ENCODE measurements around the gene SELL.

Gene SELL

DNA sequence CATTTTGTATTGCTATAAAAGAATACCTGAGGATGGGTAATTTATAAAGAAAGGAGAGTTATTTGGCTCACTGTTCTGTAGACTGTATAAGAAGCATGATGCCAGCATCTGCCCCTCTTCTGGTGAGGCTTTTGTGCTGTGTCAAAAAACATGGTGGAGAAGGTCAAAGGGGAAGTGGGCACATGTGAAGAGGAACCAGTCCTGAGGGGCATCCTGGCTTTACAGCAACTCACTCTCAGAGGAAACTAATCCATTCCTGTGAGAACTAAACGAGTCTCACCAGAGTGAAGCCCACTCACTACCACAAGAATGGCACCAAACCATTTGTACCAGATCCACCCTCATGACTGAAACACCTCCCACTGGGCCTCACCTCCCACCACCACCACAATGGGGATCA, 62.7 kb downstream of the SELL start:
- in situ Hi-C loops (cut with MboI; ENCODE audit: low pct_unique_long_range_greater_than_20kb, low sequenced_read_pairs, unreplicated experiment), result no loop called here
- TF ChIP-seq, protein P1, sequence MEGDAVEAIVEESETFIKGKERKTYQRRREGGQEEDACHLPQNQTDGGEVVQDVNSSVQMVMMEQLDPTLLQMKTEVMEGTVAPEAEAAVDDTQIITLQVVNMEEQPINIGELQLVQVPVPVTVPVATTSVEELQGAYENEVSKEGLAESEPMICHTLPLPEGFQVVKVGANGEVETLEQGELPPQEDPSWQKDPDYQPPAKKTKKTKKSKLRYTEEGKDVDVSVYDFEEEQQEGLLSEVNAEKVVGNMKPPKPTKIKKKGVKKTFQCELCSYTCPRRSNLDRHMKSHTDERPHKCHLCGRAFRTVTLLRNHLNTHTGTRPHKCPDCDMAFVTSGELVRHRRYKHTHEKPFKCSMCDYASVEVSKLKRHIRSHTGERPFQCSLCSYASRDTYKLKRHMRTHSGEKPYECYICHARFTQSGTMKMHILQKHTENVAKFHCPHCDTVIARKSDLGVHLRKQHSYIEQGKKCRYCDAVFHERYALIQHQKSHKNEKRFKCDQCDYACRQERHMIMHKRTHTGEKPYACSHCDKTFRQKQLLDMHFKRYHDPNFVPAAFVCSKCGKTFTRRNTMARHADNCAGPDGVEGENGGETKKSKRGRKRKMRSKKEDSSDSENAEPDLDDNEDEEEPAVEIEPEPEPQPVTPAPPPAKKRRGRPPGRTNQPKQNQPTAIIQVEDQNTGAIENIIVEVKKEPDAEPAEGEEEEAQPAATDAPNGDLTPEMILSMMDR (IDR thresholded peaks at IDR 0.05; ENCODE audit: extremely low read depth, insufficient read depth, missing control alignments), result no peak
- DNase-seq (ENCODE audit: low spot score), result no peak

DNA sequence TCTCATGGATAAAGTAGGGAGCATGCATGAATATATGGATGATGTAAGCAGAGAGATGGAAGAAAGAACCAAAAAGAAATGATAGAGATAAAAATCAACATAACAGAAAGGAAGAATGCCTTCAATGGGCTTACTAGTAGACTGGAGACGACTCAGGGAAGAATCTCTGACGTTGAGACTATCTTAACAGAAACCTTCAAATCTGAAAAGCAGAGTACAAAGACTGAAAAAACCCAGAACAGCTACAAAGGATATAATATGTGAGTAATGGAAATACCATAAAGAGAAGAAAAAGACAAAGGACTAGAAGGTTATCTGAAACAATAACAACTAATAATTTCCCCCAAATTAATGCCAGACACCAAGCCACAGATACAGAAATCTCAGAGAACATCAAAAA, 63.2 kb downstream of the SELL start:
- TF ChIP-seq, protein P1 (IDR thresholded peaks at IDR 0.05; ENCODE audit: extremely low read depth, insufficient read depth, missing control alignments), result no peak
- no peak for DNase-seq (ENCODE audit: low spot score)
- in situ Hi-C loops (cut with MboI; ENCODE audit: low pct_unique_long_range_greater_than_20kb, low sequenced_read_pairs, unreplicated experiment), result no loop called here

- DNase-seq (ENCODE audit: low spot score), result no peak
- TF ChIP-seq, protein P1 (IDR thresholded peaks at IDR 0.05; ENCODE audit: extremely low read depth, insufficient read depth, missing control alignments), result no peak
- in situ Hi-C loops (cut with MboI; ENCODE audit: low pct_unique_long_range_greater_than_20kb, low sequenced_read_pairs, unreplicated experiment), result no loop called here
Measured at GRCh38 chr1:169647512-169647911, 63.9 kb downstream of the SELL start.

GRCh38 chr1:169644297-169644696, 67.1 kb downstream of the SELL start:
- in situ Hi-C loops (cut with MboI; ENCODE audit: low pct_unique_long_range_greater_than_20kb, low sequenced_read_pairs, unreplicated experiment), result no loop called here
- TF ChIP-seq, protein P1 (IDR thresholded peaks at IDR 0.05; ENCODE audit: extremely low read depth, insufficient read depth, missing control alignments), result no peak
- no peak for DNase-seq (ENCODE audit: low spot score)
